HEK293 (cell line): ENCODE measurements around the gene UCK2.

Experiments
- CTCF ChIA-PET: fragments of 350-600 bp; formaldehyde crosslinking; extraction: SDS; loops from one replicate; lab custom pipeline; 2021; ENCODE audit warnings: antibody characterized with exemption; lab: Yijun Ruan, JAX
- POLR2A ChIA-PET: fragments of 300-600 bp; formaldehyde crosslinking; extraction: SDS; loops from one replicate; lab custom pipeline; 2020; ENCODE audit warnings: antibody characterized with exemption, inconsistent platforms; lab: Yijun Ruan, JAX
- H3K27ac ChIP-seq: fragments of 200-500 bp; sonication (Bioruptor generic); 2 replicates; pipeline ENCODE4 v1.5.1; 2014; ENCODE audit warnings: low read depth, low read length, control low read depth, inconsistent platforms; ENCODE audit errors: extremely low read depth
- H3K36me3 ChIP-seq, 2 experiments: fragments of 200-500 bp in 1 of 2; sonication (Bioruptor generic) in 1 of 2; 1 replicate in 1 of 2; 2 replicates in 1 of 2; pipeline ENCODE4 v1.5.1; 2014 to 2017; ENCODE audit warnings: inconsistent platforms in 2 of 2, low read length in 2 of 2; ENCODE audit not compliant: control insufficient read depth in 2 of 2, insufficient read depth in 1 of 2
- H3K4me1 ChIP-seq: fragments of 200-500 bp; sonication (Bioruptor generic); 2 replicates; pipeline ENCODE4 v1.5.1; 2014; ENCODE audit warnings: mild to moderate bottlenecking, low read length, inconsistent platforms; ENCODE audit not compliant: control insufficient read depth, insufficient read depth
- H3K4me3 ChIP-seq: 2 replicates; pipeline ENCODE4 v1.5.1; 2011; ENCODE audit warnings: low read depth, mild to moderate bottlenecking, control low read depth, low read length, moderate library complexity
- H3K9me3 ChIP-seq: fragments of 200-500 bp; sonication (Bioruptor generic); 2 replicates; pipeline ENCODE4 v1.5.1; 2014; ENCODE audit warnings: low read depth, low read length, inconsistent platforms; ENCODE audit not compliant: control insufficient read depth, insufficient read depth
- ZNF133 ChIP-seq: fragments of 450-650 bp; formaldehyde crosslinking; IDR thresholded peaks from 2 replicates; pipeline ENCODE4 v1.5.1; 2016; ENCODE audit warnings: missing biosample characterization, missing genetic modification characterization
- ZNF549 ChIP-seq: fragments of 450-650 bp; IDR thresholded peaks from 2 replicates; pipeline ENCODE4 v1.5.1; 2018; ENCODE audit warnings: missing biosample characterization, missing genetic modification characterization, mild to moderate bottlenecking, inconsistent platforms, moderate library complexity
- ZNF660 ChIP-seq: fragments of 450-650 bp; IDR thresholded peaks from 2 replicates; pipeline ENCODE4 v1.5.1; 2018; ENCODE audit warnings: missing biosample characterization, mild to moderate bottlenecking, missing genetic modification characterization
- TF ChIP-seq, protein P1 (sequence below): fragments of 450-650 bp; formaldehyde crosslinking; IDR thresholded peaks from 2 replicates; pipeline ENCODE4 v1.5.1; 2016; ENCODE audit warnings: missing biosample characterization, missing genetic modification characterization, borderline replicate concordance
- TF ChIP-seq, protein P2 (sequence below): fragments of 450-650 bp; formaldehyde crosslinking; IDR thresholded peaks from 2 replicates; pipeline ENCODE4 v1.5.1; 2016; ENCODE audit warnings: missing biosample characterization, missing genetic modification characterization, borderline replicate concordance
- TF ChIP-seq, protein P3 (sequence below): fragments of 450-650 bp; formaldehyde crosslinking; IDR thresholded peaks from 2 replicates; pipeline ENCODE4 v1.5.1; 2016; ENCODE audit warnings: missing biosample characterization, missing genetic modification characterization

Gene UCK2

DNA sequence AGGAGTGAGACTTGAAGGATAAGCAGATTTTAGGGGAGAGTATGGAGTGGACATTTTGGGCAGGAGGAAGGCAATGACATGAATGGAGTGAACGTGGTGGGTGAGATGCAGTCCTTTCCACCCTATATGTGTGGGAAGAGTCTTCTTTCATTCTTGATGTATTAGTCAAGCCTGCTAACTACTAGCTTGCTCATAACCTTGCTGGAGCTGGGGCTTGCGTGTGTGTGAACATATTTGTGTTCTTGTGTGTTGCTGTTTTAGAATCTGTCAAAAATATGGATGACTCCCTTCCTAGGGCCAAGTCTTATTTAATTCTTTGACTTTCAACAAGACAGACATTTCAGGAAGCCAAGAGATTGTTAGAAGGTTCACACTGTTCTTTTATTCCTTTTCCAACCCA, 132.7 kb downstream of the UCK2 start (continued):
- no peak for TF ChIP-seq ZNF549 (tag by site-specific recombination)

DNA sequence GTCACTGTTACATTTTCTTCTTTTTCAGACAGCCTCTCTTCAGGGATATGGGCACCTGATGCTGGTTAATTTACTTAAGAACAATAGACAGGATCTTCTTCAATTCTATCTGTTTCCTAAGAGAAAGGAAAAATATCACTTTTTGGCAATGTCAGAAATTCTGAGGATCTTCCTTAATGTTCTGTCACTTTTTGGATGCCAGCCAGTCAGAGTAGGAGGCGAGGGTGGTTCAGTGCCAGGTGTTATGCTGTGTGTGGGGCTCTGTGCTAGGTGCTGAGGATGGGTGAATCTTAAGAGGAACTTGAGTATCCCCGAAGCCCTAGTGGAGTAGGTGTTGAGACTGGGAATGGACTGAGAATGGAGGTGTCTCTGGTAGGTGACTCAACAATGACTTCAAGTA, 133.5 kb downstream of the UCK2 start:
- Histone ChIP-seq H3K4me3 (no peak overlapping the region), H3K9me3 (no peaks in the 10 kb centered on the region), H3K36me3 (no peaks in the 10 kb centered on the region), H3K27ac (no peak overlapping the region)
- CTCF ChIA-PET, result interaction anchor here (1.5 kb wide), 1 partner anchor 368 kb away, joined by 3 read pairs; no protein-coding TSS in a partner anchor
- no peak for TF ChIP-seq ZNF133
- TF ChIP-seq, protein P1, sequence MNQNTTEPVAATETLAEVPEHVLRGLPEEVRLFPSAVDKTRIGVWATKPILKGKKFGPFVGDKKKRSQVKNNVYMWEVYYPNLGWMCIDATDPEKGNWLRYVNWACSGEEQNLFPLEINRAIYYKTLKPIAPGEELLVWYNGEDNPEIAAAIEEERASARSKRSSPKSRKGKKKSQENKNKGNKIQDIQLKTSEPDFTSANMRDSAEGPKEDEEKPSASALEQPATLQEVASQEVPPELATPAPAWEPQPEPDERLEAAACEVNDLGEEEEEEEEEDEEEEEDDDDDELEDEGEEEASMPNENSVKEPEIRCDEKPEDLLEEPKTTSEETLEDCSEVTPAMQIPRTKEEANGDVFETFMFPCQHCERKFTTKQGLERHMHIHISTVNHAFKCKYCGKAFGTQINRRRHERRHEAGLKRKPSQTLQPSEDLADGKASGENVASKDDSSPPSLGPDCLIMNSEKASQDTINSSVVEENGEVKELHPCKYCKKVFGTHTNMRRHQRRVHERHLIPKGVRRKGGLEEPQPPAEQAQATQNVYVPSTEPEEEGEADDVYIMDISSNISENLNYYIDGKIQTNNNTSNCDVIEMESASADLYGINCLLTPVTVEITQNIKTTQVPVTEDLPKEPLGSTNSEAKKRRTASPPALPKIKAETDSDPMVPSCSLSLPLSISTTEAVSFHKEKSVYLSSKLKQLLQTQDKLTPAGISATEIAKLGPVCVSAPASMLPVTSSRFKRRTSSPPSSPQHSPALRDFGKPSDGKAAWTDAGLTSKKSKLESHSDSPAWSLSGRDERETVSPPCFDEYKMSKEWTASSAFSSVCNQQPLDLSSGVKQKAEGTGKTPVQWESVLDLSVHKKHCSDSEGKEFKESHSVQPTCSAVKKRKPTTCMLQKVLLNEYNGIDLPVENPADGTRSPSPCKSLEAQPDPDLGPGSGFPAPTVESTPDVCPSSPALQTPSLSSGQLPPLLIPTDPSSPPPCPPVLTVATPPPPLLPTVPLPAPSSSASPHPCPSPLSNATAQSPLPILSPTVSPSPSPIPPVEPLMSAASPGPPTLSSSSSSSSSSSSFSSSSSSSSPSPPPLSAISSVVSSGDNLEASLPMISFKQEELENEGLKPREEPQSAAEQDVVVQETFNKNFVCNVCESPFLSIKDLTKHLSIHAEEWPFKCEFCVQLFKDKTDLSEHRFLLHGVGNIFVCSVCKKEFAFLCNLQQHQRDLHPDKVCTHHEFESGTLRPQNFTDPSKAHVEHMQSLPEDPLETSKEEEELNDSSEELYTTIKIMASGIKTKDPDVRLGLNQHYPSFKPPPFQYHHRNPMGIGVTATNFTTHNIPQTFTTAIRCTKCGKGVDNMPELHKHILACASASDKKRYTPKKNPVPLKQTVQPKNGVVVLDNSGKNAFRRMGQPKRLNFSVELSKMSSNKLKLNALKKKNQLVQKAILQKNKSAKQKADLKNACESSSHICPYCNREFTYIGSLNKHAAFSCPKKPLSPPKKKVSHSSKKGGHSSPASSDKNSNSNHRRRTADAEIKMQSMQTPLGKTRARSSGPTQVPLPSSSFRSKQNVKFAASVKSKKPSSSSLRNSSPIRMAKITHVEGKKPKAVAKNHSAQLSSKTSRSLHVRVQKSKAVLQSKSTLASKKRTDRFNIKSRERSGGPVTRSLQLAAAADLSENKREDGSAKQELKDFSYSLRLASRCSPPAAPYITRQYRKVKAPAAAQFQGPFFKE (tag by site-specific recombination), result no peak
- TF ChIP-seq, protein P2, sequence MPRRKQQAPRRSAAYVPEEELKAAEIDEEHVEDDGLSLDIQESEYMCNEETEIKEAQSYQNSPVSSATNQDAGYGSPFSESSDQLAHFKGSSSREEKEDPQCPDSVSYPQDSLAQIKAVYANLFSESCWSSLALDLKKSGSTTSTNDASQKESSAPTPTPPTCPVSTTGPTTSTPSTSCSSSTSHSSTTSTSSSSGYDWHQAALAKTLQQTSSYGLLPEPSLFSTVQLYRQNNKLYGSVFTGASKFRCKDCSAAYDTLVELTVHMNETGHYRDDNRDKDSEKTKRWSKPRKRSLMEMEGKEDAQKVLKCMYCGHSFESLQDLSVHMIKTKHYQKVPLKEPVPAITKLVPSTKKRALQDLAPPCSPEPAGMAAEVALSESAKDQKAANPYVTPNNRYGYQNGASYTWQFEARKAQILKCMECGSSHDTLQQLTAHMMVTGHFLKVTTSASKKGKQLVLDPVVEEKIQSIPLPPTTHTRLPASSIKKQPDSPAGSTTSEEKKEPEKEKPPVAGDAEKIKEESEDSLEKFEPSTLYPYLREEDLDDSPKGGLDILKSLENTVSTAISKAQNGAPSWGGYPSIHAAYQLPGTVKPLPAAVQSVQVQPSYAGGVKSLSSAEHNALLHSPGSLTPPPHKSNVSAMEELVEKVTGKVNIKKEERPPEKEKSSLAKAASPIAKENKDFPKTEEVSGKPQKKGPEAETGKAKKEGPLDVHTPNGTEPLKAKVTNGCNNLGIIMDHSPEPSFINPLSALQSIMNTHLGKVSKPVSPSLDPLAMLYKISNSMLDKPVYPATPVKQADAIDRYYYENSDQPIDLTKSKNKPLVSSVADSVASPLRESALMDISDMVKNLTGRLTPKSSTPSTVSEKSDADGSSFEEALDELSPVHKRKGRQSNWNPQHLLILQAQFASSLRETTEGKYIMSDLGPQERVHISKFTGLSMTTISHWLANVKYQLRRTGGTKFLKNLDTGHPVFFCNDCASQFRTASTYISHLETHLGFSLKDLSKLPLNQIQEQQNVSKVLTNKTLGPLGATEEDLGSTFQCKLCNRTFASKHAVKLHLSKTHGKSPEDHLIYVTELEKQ (tag by site-specific recombination), result no peak
- TF ChIP-seq, protein P3, sequence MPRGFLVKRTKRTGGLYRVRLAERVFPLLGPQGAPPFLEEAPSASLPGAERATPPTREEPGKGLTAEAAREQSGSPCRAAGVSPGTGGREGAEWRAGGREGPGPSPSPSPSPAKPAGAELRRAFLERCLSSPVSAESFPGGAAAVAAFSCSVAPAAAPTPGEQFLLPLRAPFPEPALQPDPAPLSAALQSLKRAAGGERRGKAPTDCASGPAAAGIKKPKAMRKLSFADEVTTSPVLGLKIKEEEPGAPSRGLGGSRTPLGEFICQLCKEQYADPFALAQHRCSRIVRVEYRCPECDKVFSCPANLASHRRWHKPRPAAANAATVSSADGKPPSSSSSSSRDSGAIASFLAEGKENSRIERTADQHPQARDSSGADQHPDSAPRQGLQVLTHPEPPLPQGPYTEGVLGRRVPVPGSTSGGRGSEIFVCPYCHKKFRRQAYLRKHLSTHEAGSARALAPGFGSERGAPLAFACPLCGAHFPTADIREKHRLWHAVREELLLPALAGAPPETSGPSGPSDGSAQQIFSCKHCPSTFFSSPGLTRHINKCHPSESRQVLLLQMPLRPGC (tag by site-specific recombination), result no peak
- no peak for TF ChIP-seq ZNF660 (tag by site-specific recombination)
- TF ChIP-seq, all 188 proteins: peak for 0
- POLR2A ChIA-PET, result no interaction called here
- H3K4me1 ChIP-seq, result no peaks in the 10 kb centered on the region
